CD4-positive, alpha-beta T cell treated with Interleukin-2 at 100 ng/mL for 4 hours (primary cell): ENCODE results near the gene TMEM33.

ENCODE experiments used
- DNase-seq: peaks from one replicate; pipeline ENCODE4 v3.0.0-alpha.2; 2020; ENCODE audit warnings: low spot score

The TMEM33 gene

DNA sequence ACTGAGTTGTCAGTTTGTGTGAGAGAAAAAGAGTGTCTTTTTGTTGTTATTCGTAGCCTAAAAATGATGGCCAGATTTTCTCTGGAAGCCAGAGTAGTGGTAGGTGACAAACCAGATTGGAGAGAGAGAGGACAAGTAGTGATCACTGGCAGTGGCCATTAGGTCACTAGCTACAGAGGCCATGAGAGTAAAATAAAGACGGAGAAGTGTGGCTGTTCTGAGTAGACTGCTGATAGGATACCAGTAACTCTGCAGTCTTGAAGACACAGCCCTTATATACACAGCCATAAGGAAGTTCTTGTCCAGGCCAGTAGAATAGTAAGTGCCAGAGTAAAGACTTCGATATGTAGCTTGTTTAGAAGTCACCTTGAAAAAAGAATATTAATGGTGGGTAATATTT lies 62.8 kb downstream of the TMEM33 start:
- DNase-seq: no peak

DNA sequence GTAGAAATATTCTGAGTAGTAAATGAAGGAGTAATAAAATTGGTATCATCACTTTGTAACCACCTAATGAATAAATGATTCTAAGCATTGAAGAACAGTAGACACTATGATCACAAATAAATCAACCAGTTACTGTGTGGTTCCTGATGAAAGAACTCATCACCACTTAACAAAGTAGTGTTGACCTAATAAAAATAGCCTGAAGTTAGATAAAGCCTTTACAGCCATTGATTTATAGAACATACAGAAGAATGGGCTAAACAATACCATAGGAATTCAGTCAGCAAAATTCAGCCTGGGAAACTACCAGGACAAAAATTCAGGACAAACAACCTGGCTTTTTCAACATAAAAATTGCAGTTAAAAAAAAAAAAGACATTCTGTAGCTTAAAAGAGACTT lies 64.1 kb downstream of the TMEM33 start:
- no peak for DNase-seq

DNA sequence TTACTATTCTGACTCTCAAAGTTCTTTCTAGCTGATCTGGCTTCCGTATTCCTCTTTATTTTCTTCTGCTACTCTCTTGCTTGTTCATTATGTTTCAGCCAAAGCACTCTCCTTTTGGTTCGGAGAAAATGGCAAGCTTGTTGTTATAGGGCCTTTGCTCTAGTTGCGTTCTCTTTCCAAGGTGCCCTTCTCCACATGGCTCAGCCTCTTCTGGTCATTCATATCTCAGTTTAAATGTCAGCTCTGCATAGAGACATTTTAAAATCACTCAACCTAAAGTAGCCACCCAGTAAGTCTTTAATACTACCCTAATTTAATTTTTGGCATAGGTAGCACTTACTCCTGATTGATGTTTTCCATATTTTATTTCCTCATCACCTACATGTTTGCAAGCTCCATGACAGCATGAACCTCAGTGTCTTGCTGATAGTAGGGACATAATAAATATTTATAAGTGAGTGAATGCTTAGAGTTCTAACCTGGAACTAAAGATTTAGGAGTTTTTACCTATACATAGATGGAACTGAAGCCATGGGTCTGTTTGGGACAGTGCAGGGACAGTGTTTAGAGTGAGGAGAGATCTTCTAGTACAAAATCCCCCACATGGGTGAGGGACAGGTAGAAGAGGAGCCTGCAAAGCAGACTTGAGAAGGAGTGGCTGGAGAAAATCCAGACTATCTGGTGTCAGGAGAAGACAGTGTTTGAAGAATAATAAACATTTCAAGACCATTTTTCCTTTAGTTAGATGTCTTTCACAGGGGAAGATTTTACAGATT lies 73.0 kb downstream of the TMEM33 start:
- no peak for DNase-seq
